Inflammatory macrophage treated with lipopolysaccharide for 4 hours (primary cell): Measurements from ENCODE around the gene C19orf38.

Experiments used
- DNase-seq: peaks from one replicate; pipeline ENCODE4 v3.0.0-alpha.2; 2020

The C19orf38 gene, protein sequence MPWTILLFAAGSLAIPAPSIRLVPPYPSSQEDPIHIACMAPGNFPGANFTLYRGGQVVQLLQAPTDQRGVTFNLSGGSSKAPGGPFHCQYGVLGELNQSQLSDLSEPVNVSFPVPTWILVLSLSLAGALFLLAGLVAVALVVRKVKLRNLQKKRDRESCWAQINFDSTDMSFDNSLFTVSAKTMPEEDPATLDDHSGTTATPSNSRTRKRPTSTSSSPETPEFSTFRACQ

DNA sequence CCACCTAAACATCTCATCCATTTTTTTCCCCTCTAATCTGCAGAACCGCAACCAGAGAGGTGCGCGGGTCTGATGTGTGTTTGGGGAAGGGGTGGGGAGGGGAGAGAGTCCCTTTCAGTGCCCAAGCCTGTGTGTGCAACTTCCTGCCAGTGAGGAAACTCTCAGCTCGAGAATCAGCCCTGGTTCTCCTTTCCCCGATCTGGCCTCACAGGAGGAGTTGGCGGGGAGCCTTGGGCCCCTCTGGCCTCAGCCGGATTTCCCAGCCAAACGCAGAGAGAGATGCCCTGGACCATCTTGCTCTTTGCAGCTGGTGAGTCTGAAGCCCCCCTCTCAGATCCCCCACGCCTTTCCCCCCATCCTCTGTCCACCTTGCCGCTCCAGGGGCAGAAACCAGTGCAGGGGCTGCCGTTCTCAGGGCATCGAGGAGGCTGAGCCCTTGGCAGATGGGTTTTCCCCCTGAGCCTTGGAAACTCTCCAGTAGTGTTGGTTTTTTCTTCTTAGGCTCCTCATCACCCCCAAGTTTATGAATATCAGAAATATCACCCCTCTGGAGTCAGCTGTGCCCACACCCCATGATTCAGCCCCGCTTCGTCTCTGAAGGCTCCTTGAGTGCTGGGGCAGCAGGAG, at the start of gene C19orf38:
TSS of gene C19orf38 (plus strand) at position 186 of the 627 bp plus-strand sequence. CDS start at position 280, 94 bp downstream.
- peak; percentile 82 for DNase-seq

DNA sequence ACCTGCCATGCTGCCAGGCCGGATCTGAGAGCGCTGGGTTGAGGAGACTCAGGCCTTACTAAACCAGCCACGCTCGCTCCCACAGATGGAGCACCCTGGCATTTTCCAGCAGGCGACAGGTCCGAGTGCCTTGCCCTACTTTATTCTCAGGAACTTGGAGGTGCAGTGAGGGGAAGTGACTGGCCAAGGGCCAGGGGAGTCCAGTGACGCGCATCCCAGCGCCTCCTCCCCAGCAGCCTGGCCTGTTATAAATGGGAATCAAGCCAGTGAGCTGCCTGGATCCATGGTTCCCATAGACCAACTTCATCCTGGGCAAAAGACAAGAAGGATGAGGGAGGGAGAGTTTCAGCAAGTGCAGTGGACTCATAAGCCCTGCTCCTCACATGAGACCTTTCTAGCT, 47.7 kb upstream of the C19orf38 start:
- DNase-seq = no peak

DNA sequence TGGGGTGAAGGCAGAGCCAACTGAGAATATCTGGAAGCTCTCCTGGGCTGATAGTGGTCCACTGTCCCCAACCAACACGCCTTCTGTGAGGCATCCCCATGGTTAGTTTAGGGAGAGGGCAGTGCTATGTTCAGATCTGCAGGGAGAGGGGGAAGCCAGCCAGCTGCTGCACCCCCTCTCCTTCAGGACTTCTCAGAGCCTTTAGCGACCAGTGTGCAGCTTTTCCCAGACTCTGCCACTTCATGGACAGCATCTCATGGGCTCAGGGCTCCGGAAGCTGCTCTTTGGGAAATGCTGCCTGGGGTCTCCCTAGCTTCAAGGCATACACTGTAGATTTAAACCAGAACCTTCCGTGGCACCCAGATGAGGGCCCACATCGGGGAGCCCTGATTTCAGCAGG, 45.7 kb upstream of the C19orf38 start:
- DNase-seq = no peak

DNA sequence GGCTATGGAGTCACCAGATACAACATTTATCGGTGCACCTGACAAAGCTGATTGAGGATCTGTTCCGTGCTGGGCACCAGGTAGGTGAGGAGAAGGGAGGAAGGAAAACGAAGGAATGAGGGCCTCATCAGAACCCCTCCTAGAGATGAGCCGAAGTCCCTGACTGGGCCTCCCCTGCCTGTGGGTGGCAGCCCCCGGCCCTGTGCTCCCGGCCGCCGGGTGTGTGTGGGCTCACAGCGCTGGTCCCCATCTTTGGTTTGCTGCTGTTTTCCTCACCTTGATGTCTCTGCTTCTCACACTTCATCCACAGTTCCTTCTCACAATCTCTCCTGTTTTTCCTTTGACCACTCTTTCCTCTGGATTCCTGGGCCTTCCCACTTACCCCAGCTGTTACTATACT, 45.0 kb upstream of the C19orf38 start:
- DNase-seq = no peak

DNA sequence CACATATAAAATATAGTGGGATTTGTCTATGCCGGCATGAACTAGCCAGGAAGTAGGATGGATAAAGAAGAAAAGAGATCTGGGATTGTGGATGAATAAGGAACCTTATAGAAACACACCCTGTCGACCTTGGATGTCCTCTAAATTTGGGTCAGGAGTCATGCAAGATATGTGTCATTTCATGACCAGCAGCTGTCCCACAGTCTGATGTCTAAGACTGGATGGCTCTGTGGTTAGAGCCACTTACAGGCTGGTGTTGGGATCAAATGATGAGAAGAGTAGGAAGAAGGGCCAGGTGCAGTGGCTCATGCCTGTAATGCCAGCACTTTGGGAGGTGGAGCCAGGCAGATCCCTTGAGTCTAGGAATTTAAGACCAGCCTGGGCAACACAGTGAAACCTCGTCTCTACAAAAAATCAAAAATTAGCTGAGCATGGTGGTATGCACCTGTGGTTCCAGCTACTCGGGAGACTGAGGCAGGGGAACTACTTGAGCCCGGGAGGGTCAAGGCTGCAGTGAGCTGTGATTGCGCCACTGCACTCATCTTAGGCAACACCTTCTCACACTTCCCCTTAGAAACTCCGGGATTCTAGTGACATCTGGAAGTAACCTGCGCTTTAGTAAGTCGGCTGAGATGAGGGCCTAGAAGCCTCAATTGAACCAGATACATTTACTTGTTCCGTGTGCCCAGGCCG, 43.0 kb upstream of the C19orf38 start:
- DNase-seq = peak; percentile 83

DNA sequence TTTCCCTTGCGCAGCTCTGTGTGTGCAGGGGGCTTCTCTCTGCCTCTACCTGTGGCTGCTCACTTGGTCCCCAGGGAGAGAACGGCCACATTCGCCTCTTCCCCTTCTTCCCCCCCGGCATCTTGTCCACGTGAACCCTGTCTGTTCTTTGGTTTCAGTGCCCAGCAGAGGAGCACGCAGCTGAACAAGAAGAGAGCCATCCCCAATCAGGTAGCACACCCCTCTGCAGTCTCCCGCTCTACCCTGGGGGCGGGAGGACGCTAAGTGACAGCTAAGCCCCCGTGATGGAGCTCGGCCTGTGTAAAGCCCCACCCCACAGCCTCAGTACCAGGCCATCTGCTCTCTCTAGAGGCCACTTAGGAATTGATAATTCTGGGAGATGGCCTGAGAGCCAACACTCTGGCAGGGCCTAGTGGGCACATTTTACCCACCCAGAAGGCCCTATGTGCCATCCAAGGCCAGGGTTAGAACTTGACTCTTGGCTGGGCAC, 42.4 kb upstream of the C19orf38 start:
- DNase-seq = no peak

DNA sequence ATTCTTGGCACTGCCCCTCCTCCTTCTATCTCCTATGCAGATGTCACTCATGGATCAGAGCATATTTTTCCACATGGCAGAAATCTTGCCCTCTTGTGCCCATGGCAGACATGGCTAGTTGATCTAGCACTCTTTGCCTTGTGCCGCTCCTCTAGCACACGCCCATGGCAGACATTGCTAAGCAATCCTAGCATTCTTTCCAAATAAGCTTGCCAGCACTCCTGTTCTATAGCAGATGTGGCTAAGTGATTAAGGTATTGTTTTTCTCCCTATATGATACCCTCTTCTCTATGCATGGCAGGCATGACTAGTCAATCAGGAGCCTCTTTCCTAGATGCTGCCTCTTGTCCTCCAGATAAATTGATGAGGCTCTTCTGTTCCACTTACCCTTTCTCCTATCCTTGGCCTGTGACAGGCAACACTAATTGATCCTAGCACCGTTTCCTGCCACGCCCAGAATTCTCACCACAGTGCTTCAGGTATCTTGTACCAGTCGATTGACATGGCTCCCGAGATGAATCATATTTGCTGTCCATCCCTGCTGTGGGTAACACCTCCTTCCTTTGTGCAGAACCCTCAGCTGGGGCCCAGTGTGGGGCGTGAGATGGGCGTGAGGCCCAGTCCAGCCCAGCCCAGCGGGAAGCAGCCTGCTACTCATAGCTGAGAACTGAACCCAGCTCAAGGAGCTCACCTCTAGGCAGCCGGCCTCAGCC, 39.1 kb upstream of the C19orf38 start:
- peak; percentile 13 for DNase-seq

DNA sequence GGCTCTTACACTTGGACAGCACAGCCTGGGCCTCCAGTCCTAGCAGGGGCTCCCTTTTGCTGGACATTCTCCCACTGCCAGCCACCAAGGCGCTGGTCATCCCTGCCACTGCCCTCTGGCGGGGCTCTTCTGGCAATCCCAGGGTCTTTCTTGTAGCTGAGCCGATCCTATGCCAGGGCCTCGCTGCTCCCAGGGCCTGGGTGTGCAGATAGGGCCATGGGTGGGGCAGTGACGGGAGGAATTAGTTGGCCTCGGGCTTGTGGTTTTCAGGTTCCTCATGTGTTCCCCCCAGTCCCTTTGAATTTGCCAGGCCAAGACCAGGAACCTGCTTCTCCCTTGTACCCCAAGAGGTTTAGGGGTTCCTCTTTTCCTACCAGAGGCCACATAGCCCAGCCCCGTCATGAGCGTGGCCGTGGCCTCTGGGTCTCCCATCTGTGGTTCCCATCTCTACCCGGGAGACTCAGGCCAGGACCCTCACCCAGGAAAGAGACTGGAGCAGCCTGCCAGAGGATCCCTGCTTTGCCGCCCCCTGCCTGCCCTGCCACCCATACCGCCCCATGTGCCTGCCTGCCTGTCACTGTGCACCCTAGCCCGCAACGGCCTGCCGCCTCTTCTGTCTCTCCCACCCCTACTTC, 38.4 kb upstream of the C19orf38 start:
- peak; percentile 28 for DNase-seq

DNA sequence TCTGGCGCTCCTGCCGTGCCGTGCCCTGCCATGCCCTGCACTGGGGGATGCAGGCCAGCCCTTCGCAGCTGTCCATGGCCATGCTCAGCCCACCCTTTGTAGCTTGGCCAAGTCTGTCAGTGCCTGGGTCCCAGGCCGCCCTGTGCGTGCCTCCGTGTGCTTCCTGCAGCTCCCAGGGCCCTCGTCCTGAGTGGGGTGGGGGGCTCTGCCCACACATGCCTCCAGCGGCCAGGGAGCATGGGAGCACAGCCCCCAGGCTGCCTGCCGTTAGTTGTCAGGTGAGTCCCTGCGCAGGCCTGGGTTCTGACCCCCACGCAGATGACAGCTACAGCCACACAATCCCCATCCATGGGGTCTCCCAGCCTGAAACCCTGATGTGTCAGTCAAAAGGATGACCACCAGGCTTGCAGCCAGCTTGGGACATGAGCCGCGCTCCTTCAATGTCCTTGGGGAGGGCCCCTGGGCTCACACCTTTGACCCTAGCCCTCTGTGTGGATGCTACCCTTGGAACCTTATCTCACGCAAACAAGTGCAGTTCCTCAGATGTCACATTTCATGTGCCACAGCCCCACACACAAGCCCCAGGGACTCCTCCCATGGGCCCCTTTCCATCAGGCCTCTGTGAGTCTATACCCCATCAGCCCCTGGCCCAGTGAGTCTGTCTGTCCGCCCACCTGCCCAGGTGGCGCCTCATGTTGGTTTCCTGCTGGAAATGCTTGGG, 36.7 kb upstream of the C19orf38 start:
- DNase-seq = no peak

DNA sequence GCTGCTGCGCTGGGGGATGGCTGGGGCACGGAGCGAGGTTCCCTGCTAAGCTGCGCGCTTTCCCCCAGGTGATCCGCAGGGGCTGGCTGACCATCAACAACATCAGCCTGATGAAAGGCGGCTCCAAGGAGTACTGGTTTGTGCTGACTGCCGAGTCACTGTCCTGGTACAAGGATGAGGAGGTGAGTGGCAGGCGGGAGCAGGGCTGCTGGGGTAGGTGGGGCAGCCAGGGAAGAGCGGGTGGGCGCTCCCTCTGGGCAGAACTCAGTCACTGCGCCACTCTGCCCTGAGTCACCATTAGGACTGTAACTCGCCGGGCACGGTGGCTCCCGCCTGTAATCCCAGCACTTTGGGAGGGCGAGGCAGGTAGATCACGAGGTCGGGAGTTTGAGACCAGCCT, 36.0 kb upstream of the C19orf38 start:
- no peak for DNase-seq

DNA sequence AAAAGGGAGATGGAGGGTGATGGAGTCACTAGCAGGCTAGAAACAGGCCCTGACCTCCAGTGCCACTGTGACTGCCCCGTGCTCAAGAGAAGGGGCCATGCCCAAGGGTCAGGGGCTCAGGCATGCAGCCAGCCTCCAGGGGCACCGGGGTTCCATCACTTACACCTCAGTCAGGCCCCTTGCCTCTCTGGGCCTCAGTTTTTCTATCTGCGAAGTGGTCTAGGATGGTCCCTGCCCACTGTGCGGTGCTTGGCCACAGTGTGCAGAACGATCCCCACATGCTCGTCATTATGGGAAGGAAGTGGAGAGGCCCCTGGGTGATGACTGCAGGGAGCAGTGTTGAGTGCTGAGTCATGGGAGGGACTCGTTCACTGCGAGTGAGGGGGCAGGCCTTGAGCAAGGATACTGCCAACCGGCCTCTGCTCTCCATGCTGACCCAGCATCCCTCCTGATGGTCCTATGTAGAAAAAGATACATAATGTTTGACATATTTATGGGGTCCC, 35.3 kb upstream of the C19orf38 start:
- peak; percentile 92 for DNase-seq

DNA sequence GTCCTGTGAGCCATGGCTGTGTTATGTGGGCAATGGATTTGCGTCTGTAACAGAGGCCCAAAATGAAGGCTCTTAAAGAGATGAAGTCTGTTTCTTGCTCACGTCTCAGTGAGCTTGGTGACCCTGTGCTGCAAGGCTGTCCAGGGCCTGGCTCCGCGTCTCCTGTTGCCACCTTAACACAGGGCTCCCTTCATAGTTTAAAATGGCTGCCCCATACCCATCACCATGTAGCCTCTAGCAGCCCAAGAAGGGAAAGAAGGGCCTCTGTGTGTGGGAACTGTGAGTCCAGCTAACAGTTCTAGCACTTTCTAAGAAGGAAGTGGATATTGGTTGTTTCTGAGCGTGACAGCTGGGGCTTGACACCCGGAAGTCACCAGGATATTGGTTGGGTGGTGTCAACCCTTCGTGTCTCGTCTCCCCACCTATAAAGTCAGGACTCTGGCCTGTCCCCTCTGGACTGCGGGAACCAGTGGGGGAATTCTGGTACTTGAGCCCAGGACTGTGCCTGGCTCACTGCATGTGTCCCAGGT, 33.1 kb upstream of the C19orf38 start:
- peak; percentile 27 for DNase-seq

DNA sequence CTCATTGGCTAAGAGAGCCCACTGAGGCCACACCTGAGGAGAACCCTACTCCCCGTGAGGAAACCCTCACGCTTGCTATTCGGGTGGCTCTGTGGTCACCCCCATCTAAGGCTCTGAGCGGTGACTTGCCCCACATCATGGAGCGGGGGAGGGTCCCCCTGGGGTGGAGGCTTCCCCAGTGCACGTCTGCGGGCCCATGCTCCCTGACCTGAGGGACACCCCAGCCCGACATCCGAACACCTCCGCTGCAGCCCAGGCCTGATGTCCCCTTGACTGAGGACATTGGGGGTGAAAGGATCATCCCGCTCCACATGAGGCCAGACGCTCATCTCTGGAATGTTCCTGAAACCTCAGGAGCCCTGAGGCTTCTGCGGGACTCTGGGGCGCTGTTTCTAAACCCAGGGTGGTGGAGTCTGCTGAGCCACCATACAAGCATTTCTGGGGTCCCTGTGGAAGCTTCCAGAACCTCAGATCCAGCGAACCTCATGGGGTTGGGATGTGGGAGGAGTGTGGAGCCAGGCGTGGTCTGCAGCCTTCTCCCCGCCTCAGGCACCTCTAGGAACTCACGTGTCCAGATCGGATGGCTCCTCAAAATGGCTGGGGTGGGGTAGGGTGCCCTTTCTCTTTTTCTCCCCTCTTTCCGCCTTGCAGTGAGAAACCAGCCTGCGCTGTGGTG, 32.1 kb upstream of the C19orf38 start:
- DNase-seq = no peak

DNA sequence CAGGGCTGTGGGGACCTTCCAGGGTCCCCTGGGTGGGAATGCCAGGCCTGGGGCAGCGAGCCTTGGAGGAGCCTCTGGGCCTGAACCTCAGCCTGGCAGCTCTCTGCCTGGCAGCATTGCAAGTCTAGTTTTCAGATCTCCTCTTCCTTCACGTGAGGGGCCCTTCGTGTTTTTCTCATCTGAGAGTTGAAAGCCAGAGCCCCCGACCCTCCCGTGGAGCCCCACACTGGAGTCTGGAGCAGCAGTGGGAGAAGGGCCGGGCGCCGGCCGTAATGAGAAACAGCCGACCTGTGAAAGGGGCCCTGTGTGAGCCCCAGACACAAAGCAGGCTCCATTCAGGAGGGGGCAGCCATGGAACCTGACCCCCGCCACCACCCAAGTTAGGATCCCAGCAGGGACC, 31.5 kb upstream of the C19orf38 start:
- DNase-seq = no peak

DNA sequence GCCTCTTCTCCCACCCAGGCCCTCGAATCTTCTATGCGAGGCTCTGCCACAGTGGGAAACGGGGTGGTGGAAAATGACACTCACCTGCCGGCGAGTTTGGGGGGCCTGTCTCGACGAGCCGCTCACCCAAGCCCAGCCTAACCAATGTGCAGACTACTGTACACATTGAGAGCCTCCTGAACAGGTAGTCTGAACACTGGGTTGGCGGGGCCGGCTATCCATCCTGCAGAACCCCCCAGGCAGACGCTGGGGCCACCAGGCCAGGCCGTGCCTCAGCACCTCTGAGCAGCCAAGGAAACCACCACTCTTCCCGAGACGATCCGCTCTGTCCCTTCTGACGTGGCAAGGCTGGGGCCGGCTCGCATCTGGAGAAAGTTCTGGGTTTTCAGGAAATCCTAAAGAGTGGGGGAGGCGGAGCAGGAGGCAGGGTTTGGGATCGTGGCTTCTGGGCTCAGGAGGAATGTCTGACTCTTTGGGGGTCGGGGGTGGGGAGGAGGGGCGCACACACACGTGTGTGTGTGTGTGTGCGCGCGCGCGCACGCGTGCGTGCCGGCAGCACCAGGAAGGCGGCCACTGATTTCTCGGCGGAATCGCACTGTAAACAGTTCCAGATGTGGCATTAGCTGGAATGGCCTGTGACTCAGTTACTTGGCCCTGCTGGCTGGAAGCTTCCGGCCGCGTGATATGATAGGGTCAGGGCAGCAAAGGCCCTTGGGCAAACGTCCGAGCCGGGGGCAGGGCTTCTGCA, 30.8 kb upstream of the C19orf38 start:
- DNase-seq = no peak

DNA sequence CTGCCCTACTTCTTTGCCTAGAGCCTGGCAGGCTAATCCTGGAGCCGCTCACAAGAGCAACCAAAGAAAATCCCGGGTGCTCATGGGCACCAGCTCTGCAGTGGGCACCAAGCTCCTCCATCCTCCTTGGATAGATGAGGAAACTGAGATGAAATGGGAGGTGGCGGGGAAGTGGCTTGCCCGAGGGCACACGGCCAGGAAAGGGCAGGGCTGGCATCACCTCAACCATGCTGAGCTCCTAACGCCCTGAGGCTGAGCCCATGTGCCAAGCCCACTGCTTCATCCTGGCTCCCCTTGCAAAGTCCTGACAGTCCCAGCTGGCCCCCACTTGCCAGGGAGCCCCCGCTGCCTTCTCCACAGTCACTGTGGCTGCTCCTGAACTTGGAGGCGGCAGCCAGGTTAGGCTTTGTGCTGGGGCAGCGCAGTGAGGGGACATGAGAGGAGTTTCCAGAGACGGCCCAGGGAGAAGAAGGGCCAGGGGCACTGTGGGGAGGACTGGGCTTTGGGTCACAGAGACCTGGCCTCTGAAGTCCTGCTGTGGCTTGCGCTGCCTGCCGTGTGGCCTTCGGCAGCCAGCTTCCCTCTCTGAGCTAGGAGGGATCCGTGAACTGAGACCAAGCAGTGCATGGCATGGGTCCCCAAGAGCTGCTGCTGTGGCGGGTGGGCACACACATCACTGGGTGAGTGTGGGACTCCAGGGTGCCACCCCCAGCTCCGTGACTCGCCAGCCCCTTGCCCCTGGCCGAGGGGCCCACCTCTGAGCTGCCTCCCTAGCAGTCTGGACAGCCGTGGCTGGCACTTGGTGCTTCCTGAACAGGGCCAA, 29.7 kb upstream of the C19orf38 start:
- DNase-seq = no peak

DNA sequence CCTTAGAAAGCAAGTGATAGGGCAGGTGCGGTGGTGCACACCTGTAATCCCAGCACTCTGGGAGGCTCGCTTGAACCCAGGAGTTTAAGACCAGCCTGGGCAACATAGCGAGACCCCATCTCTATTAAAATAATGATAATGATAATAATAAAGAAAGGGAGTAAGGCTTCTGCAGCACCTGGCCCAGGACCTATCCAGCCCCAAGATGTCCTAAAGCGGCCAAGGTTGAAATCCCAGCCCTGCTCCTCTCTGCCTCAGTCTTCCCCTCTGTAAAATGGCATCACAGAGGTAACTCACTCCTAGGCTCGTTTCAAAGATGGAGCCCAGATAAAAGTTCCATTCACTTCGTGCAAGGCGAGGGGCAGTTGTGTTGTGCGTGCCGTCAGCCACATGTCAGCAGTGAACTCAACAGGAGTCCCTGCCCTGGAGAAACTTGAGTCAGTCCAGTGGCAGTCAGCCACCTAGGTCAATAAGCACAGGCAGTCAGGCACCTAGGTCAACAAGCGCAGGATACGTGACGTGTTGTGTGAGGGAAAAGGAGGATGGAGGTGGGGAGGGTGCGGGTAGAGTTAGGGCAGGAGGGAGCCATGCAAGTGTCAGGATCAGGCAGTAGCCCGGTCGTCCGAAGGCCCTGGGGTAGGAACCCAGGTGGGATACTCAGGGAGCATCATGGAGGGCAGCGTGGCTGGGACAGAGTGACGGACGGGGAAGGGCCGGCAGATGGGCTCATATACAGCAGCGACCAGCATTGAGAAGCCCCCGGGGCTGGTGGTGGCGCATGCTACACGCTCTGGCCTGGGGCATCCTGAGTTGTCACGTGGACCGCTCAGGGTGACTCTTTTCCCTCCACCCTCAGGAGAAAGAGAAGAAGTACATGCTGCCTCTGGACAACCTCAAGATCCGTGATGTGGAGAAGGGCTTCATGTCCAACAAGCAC, 28.8 kb upstream of the C19orf38 start:
- DNase-seq = no peak

DNA sequence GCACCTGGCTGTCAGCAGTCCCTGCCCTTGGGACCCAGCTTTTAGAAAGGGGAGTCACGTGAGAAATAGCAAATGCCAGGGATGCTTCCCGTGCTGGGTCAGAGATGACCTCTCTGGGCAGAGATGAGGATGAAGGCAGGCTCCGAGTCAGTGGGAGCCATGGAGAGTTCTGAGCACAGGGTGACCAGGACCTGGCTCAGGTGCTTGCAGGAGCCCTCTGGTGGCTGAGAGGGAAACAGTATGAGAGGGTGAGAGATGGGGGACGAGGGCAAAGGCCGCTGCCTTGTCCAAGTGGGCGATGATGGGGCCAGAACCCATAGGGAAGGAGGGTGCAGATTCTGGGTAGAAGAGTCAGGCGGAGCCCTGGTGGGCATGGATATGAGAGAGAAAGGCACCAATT, 28.0 kb upstream of the C19orf38 start:
- no peak for DNase-seq
